WI38 (cell line): Measurements from ENCODE around the gene DHX9.

ENCODE experiments used
- H3K4me3 ChIP-seq: 2 replicates; pipeline ENCODE4 v1.5.1; 2011; ENCODE audit warnings: low read depth, mild to moderate bottlenecking, control low read depth, low read length
- CTCF ChIP-seq: IDR thresholded peaks from 2 replicates; pipeline ENCODE4 v1.5.1; 2012; ENCODE audit warnings: low read depth, mild to moderate bottlenecking, control low read depth, low read length

DHX9 gene

DNA sequence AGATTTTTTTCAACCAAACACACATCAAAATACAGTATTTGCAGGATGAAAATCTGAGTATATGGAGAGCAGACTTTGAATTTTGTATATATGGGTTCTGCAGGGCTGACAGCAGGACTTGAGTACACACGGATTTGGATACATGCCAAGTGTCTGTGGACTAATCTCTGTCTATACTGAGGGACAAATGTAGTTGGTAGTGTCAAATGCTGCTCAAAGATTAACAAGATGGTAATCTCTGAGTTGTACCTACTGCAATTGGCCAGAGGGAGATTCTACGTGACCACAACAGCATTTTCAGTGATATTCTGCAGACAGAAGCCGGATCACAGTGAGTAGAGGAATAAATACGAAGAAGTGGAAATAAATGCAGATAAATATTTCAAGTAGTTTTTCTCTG is 70.4 kb downstream of the DHX9 start:
- TF ChIP-seq CTCF: no peak
- H3K4me3 ChIP-seq: no peak overlapping the region

DNA sequence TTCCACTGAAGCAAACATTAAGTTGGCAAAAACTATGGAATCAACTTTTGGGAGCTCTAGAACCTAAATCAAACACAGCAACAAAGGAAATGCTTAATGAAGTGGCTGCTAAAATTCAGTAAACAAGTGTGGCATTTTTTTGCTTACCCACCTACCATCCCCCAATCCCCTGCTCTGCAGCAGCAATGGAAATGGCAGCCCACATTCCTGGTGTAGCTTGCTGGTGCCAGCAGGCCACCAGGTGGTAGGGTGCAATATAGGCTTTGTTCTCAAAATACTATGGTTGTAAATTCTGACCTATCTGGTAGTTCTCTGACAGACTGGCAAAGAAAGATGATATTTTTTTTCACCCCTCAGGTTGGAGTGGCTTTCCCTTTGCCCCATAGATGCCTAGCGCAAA is 71.0 kb downstream of the DHX9 start:
- no peak overlapping the region for H3K4me3 ChIP-seq
- no peak for TF ChIP-seq CTCF

DNA sequence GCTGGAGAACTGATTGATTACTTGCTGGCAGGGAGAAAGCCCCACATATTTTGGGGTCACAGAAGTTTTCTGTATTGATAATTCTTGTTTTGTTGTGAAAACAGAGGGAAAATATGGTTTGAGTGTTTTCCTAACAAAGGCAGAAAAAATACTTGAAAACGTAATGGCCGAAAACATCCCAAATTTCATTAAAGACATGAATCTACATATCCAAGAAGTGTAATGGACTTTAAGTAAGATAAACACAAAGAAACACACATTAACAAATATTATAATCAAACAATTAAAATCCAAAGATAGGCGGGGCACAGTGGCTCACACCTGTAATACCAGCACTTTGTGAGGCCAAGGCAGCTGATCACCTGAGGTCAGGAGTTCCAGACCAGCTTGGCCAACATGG is 74.3 kb downstream of the DHX9 start:
- TF ChIP-seq CTCF: no peak
- no peak overlapping the region for H3K4me3 ChIP-seq

DNA sequence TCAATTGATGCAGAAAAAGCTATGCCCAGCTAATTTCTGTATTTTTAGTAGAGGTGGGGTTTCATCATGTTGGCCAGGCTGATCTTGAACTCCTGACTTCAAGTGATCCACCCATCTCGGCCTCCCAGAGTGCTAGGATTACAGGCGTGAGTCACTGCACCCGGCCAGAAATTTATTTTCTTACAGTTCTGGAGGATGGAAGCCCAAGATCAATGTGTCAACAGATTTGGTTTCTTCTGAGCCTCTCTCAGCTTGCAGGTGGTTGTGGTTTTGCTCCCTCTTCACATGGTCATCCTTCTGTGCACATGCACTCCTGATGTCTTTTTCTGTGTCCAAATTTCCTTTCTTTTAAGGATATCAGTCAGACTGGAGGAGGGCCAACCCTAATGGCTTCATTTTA is 78.2 kb downstream of the DHX9 start:
- TF ChIP-seq CTCF: no peak
- H3K4me3 ChIP-seq: no peak overlapping the region

DNA sequence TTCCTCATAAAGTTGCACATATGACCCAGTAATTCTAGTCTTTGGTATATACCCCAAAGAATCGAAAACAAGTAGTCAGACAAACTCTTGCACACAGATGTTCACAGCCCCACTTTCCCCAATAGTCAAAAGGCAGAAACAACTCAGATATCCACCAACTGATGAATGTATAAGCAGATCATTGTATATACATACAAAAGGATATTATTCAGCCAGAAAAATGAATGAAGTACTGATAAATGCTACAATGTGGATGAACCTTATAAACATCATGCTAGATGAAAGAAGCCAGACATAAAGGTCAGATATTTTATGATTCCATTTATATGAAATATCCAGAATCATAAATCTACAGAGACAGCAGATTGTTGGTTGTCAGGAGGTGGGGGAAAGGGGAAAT is 86.5 kb downstream of the DHX9 start:
- no peak for TF ChIP-seq CTCF
- no peak overlapping the region for H3K4me3 ChIP-seq

DNA sequence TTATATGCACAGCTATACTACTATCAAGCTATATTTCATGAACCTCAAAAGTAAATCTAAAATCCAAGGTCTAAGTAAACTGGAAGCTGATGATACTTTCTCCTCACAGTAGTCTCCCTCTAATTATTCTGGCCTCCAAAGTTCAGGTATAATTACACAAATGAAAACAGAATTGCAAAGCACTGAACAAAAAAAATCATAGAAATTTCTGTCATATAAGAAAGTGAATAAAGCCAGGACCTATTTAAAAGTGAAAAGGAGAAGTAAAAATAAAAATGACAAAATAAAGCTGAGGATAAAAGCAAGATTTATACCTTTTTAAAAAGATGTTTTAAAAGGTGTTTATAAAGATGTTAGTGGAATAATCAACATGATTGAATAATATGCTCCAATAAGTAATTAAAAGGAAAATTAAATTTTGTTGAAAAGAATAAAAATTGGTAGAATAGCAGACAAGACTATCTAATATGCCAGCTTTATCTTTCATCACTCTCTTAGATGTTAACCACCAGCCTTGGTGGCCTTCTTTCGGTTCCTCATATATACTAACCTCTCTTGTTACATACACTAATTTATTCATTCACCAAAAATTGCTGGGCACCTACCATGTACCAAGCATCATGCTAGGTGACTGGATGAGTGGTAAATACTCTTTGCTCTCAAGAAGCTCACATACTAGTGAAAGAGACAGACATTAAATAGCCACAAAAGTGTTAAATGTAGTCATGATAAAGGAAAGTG is 88.7 kb downstream of the DHX9 start:
- no peak for TF ChIP-seq CTCF
- no peak overlapping the region for H3K4me3 ChIP-seq

- TF ChIP-seq CTCF: no peak
- H3K4me3 ChIP-seq: no peak overlapping the region
Observed at GRCh38 chr1:182930985-182931384, 91.8 kb downstream of the DHX9 start.
